HFFc6 (cell line): Measurements from ENCODE around the gene SUCNR1. TPM values are rescaled to one million over a fixed set of nuclear protein-coding genes. Genes with fewer than 3 reads are reported as not detected.

Source experiments
- DNase-seq: peaks from one replicate; pipeline ENCODE4 v3.0.0-alpha.2; 2018
- H3K27ac Mint-ChIP-seq: 2 replicates; pipeline ENCODE4 v1.8.0; 2020; ENCODE audit warnings: mild to moderate bottlenecking, mixed read lengths
- H3K27me3 Mint-ChIP-seq: 2 replicates; pipeline ENCODE4 v1.8.0; 2021; ENCODE audit warnings: mild to moderate bottlenecking, moderate library complexity, mixed read lengths; ENCODE audit not compliant: insufficient read depth
- H3K36me3 Mint-ChIP-seq: 2 replicates; pipeline ENCODE4 v1.8.0; 2021; ENCODE audit warnings: low read depth, mixed read lengths
- H3K4me1 Mint-ChIP-seq: 2 replicates; pipeline ENCODE4 v1.8.0; 2020; ENCODE audit warnings: low read depth, mixed read lengths
- H3K4me3 Mint-ChIP-seq: 2 replicates; pipeline ENCODE4 v1.8.0; 2020; ENCODE audit warnings: mild to moderate bottlenecking, moderate library complexity, mixed read lengths
- H3K9me3 Mint-ChIP-seq: 2 replicates; pipeline ENCODE4 v1.8.0; 2020; ENCODE audit warnings: mild to moderate bottlenecking, mixed read lengths
- CTCF ChIP-seq: fragments of 200-600 bp; sonication (generic); IDR thresholded peaks from 2 replicates; pipeline ENCODE4 v1.5.0; 2021; ENCODE audit warnings: antibody characterized with exemption, mild to moderate bottlenecking
- total RNA-seq, 6 experiments: library from RNA; stranded (reverse); fragmentation: NEBNext Ultra II Directional; extraction: Animal tissue kit (Norgen Biotek cat#: 25700); gene quantifications; 2 replicates in 1 of 6; 3 replicates in 5 of 6; pipeline ENCODE4 v1.2.3, GENCODE V29; 2021

Gene SUCNR1
- total RNA-seq, 6 experiments from 2014 or later, result not detected

- peaks cover 85% of the 10 kb centered on the region for H3K4me1 Mint-ChIP-seq
- DNase-seq, result no peak
Observed at GRCh38 chr3:151906751-151907150, 33.3 kb downstream of the SUCNR1 start.

GRCh38 chr3:151908399-151908798, 35.0 kb downstream of the SUCNR1 start:
- peaks cover 13% of the 10 kb centered on the region for H3K36me3 Mint-ChIP-seq
- TF ChIP-seq CTCF, result no peak
- H3K4me1 Mint-ChIP-seq, result peaks cover 78% of the 10 kb centered on the region
- no peak for DNase-seq
- 0 out of 2 replicates have a peak, but pooled peaks cover 4% of the 10 kb centered on the region for H3K9me3 Mint-ChIP-seq
- H3K27ac Mint-ChIP-seq, result no peak overlapping the region
- H3K4me3 Mint-ChIP-seq, result no peak overlapping the region
- no peaks in the 10 kb centered on the region for H3K27me3 Mint-ChIP-seq

More at GRCh38 chr3:151906751-151907150, 33.3 kb downstream of the SUCNR1 start:
- Mint-ChIP-seq H3K9me3 (0 out of 2 replicates have a peak, but pooled peaks cover 2% of the 10 kb centered on the region), H3K4me3 (no peak overlapping the region), H3K27ac (no peak overlapping the region), H3K27me3 (no peaks in the 10 kb centered on the region), H3K36me3 (peaks cover 9% of the 10 kb centered on the region)
- TF ChIP-seq CTCF, result no peak

GRCh38 chr3:151909681-151910405, 36.4 kb downstream of the SUCNR1 start:
- H3K4me3 Mint-ChIP-seq, result no peak overlapping the region
- DNase-seq, result peak; percentile 44
- H3K9me3 Mint-ChIP-seq, result 0 out of 2 replicates have a peak, but pooled peaks cover 4% of the 10 kb centered on the region
- peaks cover 64% of the 10 kb centered on the region for H3K4me1 Mint-ChIP-seq
- no peaks in the 10 kb centered on the region for H3K27me3 Mint-ChIP-seq
- no peak for TF ChIP-seq CTCF
- peaks cover 13% of the 10 kb centered on the region for H3K36me3 Mint-ChIP-seq
- H3K27ac Mint-ChIP-seq, result peak overlapping the region; percentile 45; the same call in 1 of the 2 replicates

- no peak for TF ChIP-seq CTCF
- Mint-ChIP-seq H3K4me3 (no peak overlapping the region), H3K36me3 (peaks cover 18% of the 10 kb centered on the region), H3K27ac (no peak overlapping the region), H3K4me1 (peaks cover 64% of the 10 kb centered on the region), H3K27me3 (no peaks in the 10 kb centered on the region), H3K9me3 (0 out of 2 replicates have a peak, but pooled peaks cover 4% of the 10 kb centered on the region)
- no peak for DNase-seq
Observed at GRCh38 chr3:151911462-151911861, 38.0 kb downstream of the SUCNR1 start.

GRCh38 chr3:151912028-151912427, 38.6 kb downstream of the SUCNR1 start:
- no peak for DNase-seq
- Mint-ChIP-seq H3K27ac (0 out of 2 replicates have a peak overlapping the region, but pooled peaks have one; percentile 2), H3K4me1 (peaks cover 64% of the 10 kb centered on the region), H3K27me3 (no peaks in the 10 kb centered on the region), H3K36me3 (peaks cover 18% of the 10 kb centered on the region), H3K9me3 (0 out of 2 replicates have a peak, but pooled peaks cover 4% of the 10 kb centered on the region), H3K4me3 (no peak overlapping the region)
- no peak for TF ChIP-seq CTCF
